Measurements from ENCODE around the gene TNFRSF13B.
"Not testable (repeated sequence)": the region's sequence is repeated elsewhere in the genome, so short reads cannot be mapped to it uniquely, and the experiment has no call there.

Gene TNFRSF13B

GRCh38 chr17:16971458-16972338 is at the start of gene TNFRSF13B:
TNFRSF13B (minus strand) TSS chr17:16972118; CDS start chr17:16972075, 43 bp downstream.
- DNase-seq = no peak

DNA sequence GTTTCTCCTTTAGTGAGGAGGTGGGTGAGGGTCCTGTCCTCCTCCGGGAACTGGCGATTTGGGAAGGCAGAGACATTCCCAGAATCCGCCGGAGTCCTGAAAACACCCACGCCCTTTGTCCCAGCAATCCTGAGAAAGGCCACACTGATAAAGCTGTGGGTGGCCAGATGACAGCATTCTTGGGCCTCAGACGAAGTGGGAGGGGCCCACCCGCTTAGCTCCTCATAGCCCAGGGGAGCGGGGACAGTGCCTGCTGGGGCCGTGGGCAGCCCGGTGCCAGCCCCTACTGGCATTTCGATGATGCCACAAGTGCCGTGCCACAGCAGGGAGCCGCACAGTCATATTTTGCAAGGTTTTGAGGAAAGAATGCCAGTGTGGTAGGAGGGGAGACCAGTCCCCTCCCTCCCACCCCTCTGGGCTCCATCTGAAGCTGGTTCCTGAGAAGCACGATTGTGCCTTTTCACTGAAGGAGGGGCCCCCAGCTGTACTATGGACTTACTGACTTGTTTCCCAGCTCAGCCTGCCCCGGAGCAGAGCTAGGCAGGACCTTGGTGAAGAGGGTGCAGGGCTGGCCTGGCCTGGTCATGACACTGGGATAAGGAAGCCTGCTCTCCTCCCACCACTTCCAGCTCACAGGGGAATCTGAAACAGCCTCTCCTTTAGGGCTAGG is 49.4 kb upstream of the TNFRSF13B start:
- DNase-seq = peak; percentile 42 to 51

- DNase-seq = no peak
These were observed 48.9 kb upstream of the TNFRSF13B start for GRCh38 chr17:17020821-17021193.

GRCh38 chr17:17019891-17020456 is 48.1 kb upstream of the TNFRSF13B start:
- no peak for DNase-seq

- DNase-seq = no peak
These were observed 47.5 kb upstream of the TNFRSF13B start for GRCh38 chr17:17019430-17019762.

DNA sequence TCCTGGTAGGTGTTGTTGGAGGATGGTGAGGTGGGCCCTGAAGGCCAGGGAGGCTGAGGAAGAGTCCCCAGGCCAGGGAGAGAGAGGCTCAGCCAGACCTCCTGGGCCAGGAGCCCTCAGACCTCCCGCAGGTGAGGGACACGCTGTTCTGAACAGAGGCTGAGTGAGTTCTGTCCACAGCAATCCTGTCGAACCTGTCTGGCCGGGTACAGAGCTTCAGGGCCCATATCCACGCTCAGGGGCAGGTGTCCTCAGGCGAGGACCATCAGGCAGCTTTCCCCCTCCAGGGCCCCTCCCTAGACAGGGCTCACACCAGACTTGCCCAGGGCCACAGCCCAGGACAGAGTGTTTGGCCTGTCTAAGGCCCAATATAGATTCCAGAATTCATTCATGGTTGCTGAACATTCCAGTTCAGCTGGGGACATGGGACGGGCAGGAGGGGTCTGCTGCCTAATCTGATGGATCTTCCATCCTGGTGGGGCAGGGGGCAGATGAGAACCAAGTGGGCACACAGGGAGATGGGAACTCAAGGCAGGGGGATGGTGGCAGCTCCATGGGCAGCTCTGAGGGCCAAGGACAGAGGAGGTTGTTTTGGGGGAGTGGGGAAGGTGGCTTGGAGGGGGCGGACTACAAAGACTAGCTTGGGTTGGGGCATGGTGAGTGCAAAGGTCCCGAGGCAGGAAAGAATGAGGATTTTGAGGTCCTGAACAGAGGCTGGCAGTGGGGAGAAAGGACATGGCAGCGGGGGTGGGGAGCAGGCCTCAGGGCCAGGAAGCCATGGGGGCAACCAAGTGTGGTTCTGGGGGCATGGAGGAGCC is 46.9 kb upstream of the TNFRSF13B start:
- DNase-seq = no peak

DNA sequence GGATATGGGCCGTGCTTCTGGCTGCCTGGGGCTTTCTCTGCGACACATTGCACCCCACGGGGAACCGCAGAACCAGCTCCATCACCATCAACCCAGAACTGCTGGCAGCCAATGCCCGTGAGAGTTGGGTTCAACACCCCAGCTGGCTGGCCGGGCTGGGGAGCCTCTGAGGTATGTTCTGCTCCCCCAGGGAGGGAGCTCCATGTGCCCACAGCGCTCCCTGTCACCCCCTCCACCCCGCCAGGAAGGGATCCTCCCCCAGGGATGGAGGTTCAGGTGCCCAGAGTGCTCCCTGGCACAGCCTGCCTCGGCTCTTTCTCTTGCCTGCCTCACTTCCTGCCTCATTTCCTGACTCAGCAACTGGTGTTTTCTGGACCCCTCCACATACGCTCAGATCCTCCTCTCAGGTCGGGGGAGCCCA is 46.1 kb upstream of the TNFRSF13B start:
- no peak for DNase-seq

DNA sequence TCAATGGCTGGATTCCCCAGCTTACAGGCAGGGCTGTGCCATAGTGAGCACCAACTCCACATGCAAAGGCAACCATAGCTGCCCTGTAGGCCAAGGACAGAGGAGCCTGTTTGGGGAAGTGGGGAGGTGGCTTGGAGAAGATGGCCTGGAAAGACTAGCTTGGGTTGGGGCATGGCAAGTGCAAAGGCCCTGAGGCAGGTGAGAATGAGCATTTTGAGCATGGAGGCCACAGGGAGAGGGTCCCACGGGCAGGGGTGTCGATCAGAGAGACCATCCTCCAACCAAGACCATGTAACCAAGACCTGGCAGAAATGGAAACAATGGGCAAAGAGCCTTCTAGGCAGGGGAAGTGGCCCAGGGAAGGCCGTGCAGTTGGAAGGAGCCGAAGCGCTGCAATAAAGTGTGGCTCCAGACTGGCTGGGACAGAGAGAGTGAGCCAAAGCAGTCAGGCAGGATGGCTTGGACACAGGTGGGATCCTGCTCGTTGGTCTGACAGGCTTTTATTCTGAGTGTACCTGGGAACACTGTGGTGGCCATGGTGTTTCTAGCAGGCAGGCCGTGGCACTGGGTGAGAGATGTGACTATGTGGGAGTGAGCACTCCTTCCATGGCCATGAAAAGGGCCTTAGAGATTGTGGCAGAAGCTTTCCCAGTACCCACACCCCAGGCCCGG is 45.6 kb upstream of the TNFRSF13B start:
- DNase-seq = no peak

DNA sequence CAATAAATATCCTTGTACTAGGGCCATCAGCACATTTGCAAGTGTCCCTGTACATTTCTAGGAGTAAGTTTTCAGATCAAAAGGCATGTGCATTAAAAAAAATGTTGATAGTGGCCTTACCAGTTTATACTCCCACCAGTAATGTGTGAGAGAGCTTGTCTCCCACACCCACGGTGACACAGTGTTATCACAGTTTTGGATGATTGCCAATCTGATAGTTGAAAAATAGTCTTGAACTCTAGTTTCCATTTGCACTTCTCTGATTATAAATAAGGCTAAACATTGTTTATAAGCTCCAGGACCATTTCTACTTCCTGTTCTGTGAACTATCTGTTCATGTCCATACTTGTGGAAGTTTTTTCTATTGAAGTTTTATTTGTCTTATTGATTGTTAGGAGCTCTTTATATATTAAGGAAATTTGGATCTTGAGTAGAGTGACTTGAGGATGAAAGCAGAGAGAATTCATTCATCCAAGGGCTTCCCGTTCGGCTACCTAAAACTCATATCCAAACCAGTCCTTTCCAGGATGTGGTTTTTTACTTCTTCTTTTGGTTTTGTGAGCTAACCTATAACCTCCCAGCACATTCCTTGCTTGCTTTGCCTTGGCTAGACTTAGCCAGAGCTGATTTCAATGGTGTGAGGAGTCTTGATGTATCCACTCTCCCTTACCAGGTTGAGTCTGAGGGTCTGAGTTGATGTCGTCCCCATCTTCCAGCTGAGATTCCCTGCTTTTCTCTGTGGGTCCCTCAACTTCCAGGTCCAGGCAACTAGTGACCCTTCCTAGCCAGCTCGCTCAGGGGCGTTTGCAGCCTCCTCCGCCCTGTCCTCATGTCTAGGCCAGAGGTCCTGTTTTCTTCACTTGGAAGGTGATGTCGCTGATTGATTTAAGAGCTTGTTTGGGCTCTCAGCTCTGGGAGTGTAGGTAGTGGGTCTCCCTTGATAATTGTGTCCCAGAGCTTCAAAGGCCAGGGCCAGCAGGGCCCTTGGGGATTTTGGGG is 44.6 kb upstream of the TNFRSF13B start:
- not testable (repeated sequence) for DNase-seq

- no peak for DNase-seq
These were observed 43.3 kb upstream of the TNFRSF13B start for GRCh38 chr17:17015230-17015629.

DNA sequence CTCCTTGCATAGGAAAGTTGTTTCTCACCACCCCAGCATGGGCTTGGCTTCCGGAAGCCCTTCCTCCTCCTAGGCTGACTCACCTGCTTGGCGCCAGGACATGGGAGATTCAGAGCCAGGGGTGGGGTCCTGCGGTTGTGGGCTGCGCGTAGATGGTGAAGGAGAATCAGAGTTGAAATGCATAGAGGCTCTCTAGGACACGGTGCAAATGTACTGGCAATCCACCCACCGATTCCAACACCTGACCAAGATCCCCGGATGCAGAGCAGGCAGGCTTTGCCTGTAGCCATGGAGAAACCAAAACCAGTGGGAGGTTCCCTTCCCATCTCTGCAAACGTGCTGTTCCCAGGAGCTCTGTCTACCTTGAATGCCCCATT is 42.8 kb upstream of the TNFRSF13B start:
- DNase-seq = not testable (repeated sequence)

DNA sequence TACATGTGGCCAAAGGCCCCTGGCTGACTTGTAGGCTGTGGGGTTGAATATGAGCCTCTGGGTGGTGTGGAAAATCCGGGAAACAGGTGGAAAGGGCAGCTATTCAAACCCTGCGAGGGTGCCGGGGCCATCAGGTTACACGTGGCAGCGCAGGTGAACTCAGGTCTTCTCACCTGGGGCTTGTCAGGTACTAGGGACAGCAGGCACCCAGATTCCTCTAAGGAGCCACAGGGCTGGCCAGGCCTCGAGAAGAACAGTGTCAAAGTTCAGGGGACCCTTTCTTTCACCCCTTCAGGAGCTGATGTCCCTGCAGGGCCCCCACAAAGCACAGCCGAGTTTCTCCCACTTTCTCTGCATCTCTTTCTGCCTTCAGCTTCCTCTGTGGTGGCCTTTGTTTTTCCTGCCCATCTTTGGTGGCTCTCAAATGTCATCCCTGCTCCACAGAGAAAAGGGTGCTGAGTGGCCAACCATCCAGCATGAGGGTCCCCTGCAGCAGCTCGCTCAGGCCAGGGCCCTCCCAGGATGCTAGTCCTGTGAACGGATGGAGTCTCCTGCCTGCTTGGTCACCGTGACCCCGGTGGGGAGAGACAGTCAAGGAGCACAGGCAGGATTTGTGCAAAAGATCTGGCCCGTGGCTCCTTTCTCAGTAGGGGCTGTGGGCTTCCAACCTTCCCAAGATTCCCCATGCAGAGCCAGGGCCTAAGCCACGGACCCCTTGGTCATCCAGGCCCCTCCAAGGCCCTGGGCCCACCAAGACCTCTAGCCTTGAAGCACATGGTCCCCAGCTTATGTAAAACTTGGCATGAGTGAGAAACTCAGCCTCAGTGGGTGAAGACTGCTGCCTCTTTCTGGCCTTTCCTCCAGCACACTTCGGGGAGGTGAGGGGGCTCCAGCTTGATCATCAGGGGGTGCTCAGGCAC is 42.2 kb upstream of the TNFRSF13B start:
- not testable (repeated sequence) for DNase-seq

- not testable (repeated sequence) for DNase-seq
These were observed 39.4 kb upstream of the TNFRSF13B start for GRCh38 chr17:17011043-17011907.

GRCh38 chr17:17010545-17011034 is 38.7 kb upstream of the TNFRSF13B start:
- not testable (repeated sequence) for DNase-seq

- not testable (repeated sequence) for DNase-seq
These were observed 38.1 kb upstream of the TNFRSF13B start for GRCh38 chr17:17009972-17010371.

- DNase-seq = not testable (repeated sequence)
These were observed 36.9 kb upstream of the TNFRSF13B start for GRCh38 chr17:17008621-17009397.

- DNase-seq = not testable (repeated sequence)
These were observed 36.0 kb upstream of the TNFRSF13B start for GRCh38 chr17:17007891-17008290.
